ENCODE data around the gene USP31.

USP31 gene

DNA sequence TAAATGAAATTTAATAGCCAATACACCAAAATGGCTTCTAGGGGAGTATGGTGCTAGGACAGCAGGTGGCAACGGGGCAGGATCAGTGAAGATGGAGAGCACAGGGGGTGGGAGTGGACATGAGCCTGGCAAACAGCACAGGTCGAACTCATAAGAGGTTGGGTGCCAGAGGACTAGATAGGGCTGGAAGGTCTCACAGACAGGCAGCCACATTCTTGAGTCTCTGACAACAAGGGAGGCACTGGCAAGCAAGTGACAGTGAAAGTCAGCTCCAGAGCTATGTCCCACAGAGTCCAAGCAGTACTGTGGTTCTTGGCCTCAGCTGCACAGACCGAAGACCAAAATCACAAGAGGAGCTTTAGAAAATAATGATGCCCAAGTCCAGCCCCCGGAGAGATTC, 61.2 kb downstream of the USP31 start:
- no peak for DNase-seq

DNA sequence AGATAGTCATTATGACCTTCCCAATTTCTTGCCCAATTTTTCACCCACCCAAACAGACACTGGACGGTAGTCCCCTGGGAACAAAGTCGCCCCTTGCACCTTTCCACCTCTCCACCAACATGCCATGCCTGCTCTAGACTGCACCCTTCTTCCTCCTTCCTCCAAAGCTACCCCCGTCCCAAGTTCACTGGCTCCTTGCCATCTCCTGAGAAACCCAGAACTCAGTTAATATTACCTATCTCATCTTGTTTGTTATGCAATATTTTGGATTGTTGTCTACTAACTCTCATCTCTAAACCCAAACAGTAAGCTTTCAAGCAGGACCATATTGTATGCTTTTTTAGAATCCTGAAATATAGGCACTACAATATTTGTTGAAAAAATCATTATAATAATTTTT, 63.3 kb downstream of the USP31 start:
- no peak for DNase-seq

DNA sequence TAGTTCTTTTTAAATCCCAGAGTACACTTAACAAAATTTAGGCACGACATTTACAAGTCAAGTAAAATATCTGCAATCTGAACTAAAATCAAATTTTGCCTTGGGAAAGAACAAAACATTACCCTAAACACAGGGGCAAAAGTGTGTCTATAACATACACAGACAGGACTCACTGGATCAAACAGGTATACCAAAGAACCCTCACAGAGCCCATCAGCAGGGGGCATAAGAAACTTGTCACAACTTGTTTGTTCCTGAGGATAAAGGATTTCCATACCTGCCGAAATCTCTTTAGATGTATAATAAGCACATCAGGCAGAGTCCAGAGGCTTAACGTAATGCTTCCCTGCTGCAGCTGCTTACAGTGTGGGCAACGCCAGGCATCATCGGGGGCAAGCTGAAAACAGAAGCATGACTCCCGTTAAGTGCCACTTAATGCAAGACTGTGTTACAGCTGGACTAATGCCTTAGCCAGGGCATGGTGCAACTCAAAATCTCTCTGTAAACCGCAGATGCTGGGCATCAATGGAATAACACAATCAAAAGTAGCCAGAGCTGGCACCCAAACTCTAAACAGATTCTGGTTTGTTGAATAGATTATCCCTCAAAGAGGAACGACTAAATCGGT, 67.0 kb downstream of the USP31 start:
- DNase-seq = no peak

DNA sequence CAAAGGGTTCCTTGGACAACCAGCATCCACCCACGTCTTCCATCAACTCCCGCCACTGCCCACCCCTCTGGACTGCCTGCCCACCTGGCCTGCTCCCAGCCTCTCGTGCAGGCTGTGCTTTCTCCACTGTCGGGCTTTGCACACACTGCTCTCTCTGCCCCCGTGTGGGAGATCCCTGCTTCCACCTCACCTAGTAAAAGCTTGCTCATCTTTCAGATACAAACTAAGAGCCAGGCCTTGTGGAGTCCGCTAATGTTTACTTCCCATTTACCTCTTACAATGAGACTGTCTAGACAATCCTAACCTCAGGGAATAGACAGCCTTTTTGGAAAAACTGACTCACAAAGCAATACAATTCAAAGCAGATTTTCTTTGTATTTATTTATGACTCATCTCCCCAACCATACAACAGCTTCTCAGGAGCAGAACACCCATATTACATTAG, 67.6 kb downstream of the USP31 start:
- no peak for DNase-seq

DNA sequence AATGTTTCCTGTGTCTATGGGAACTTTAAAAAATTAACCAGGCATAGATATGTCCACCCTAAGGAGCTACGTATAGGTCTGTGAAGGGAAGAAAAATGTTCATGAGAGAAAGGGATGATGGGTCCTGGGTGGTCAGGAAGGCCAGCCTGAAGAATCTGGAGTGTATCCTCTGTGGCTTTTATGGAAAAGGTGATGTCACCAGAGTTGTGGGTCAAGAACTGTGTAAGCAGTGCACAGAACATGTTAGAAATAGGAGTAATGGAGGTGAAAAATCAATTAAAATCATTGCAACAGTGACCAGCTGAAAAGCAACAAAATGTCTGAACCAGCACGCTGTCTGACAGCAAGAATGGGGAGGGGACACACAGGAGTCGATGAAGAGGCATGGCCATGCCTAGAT, 68.5 kb downstream of the USP31 start:
- no peak for DNase-seq

DNA sequence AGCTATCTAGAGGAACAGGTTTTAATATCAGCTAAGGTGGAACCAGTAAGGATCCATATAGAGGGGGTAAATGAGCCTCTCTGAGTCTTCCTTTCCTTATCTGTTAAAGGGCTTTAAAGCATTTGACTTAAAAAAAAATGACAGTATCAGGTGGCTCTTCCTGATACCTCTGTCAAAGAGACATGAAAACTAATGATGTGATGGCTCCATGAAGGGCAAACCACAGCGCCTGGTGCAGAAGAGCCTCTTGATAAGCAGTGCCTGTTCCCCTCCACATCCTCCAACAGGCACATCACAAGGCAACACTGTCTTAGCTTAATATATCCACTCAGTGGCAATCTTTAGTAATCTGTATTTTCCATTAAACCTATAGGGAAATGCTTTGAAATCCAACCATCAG, 68.9 kb downstream of the USP31 start:
- no peak for DNase-seq

DNA sequence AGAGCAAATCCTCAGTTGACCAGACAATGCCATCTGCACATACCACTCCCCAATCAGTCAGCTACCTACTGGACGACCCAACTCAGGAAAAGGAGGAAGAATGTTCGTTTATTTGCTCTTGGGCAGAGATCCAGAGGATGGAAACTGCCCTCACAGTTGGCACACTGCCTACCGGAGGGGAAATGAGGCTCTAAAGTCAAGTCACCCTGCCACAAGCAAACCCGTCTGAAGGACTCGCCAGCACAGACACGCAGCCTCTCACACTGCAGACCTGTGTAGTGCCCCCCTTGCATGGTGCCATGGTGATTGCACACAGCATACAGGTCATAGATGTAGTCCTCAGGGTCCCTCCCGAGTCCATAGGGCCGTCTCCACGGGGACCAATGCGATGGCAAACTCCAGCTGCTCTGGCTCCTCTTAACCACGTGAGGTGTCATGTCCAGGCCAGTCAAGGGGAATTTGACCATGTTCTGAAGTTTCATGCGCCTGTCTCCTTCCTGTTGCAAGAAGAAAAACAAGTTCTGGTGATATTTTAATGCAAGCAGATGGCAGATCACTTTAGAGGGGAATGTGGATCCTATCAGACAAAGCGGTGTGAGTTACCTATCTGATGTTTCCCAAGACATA, 69.5 kb downstream of the USP31 start:
- no peak for DNase-seq

DNA sequence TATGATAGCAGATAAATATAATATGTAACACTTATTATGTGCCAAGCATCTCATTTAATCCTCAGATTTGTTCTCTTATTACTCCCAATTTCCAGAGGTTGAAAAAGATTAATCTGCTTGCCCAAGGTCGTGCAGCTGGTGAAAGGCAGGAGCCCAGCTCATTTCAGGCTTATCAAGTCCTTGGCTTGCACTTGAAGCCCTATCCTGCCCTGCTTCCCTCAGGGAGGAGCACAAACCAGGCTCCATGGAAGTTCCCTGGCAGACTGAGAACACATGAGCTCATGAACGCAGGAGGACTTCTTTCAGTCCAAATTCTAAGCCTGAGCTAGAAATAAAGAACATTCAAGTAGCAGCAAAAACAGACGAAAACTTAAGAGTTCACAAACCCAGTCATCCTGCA, 74.8 kb downstream of the USP31 start:
- DNase-seq = no peak

DNA sequence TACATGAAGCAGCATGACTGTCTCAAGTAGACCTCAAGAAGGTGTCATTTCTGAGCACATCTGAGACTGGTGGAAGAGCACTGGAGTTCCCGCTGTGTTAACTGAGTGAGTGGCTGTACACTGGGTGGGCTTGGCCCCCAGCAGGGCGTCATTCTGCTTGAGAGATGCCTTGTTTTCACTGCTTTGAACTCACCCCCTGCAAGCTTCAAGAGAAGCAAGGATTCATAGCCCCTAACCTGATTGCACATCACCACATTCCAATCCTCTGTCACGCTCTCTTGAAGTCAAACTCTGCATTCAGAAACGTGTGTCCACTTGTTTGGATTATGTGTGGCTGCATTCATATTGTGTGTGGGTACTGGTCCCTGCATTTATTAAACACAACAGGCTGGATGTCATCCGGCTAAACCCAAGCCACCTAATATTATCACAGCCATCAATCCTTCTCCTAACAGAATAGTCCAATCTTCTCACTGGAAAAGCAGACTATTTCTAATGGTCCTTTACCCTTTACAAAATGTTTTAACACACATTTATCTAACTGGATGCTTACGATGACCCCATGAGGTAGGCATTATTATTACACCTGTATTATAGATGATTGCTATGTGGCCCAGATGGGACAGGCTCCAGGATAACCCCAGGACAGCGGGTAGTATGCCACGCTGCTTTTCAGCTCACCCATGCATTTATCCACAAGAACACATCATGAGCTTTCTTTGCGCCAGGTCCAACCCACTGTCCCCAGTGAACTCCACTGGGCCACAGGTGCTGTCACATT, 76.3 kb downstream of the USP31 start:
- no peak for DNase-seq

DNA sequence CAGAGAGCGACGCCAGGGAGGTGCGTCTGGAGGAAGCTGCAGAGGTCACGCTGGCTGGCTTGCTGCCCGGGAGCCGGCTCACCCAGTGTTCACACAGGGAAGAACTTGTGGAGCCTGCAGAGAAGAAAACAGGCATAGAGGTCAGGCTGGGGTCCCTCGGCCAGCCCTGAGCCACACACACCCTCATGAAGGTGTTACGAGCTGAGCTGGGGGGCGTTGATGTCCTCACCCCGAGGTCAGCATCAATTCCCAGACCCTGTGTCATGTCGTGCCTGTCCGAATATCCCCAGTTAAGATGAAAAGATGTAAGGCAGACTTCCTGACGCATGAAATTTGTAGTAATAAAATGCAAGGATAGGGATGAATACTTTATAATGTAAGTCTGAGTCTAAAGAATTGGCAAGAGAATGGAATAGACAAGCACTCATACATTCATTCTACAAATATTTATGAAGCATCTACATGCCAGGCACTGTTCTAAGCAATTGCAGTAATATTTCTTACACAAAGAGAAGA, 77.1 kb downstream of the USP31 start:
- DNase-seq = no peak

DNA sequence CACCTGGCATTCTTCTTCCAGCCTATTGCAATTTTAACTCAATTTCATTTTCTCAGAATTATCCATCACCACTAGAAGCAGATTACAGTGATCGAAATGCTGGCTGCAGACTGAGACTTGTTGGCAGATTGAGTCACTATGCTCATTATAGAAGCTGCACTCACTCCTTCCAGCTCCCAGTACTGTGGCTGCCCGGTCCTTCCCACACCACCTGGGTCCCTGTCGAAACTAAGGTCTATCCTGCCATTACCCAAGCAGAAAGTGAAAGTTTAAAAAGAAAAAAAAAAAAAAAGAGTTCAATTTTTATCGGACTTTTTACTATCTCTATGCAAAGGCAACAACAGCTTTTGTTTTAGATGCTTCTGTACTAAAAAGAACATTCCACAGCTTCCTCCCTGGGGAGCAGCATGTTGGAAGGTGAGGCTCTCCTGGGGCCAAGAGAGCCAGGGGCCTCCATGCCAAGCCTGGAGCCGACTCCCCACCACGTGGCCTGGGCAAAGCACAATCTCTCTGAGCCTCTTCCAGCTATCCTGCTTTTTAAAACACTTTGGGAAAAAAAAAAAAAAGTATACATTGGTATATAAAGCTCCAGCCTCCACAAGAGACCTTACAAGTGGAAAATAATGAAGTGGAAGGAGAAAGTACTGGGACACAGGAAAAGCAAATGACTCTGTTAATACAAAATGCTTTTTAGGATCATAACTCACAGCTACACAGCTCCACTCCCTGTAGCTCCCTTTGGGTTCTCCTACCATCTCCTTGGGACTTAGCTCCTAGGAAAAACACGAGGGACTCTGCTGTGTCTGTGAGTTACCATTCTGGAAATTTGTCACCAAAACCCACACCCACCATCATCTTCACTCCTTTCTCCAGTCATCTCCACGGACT, 77.8 kb downstream of the USP31 start:
- DNase-seq = no peak

DNA sequence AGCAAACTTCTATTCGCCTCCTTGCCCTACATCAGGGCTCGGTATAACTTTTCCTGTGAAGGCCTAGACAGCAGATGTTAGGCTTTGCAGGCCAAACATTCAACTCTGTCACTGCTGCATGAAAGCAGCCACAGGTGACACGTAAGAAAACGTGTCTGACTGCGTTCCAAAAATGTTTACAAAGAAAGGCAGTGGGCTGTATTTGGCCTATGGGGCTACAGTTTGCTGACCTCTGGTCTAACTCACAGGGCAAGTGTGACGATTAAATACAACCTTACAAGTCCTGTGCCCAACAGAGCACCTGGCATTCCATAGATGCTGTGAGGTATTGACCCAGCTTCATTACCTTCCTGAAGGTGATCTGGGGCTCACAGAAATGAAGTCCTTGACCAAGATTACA, 79.4 kb downstream of the USP31 start:
- DNase-seq = no peak

DNA sequence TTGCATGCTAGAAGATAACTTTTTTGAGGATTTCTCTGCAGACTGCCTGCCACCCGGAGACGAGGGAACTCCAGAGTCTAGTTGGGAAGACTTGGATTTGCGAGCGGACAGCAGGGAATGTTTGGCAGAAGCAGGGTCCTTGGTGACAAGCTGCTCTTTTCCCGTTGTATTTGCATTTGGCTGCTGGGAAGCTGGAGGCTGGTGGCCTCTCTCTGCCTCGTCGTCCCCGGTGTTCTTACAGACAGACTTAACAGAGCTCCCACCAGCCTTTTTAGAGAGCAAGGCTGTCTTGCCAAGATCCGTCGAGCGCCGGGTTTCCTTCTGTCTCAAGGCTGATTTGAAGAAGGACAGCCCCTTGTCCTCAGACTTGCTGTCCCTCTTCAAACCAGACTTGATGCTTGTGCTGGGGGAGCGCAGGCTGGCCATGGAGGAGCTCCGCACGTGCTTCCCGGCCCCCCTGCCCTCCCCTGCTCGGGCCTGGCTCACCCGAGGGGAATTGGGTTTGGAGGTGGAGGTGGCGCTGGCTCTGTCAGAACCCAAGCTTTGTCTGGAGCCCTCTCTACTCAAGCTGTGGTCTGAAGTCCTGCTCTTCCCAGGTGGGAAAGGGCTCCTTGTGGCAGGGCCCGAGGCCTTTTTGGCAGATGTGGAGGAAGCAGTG, 81.0 kb downstream of the USP31 start:
- DNase-seq = no peak

DNA sequence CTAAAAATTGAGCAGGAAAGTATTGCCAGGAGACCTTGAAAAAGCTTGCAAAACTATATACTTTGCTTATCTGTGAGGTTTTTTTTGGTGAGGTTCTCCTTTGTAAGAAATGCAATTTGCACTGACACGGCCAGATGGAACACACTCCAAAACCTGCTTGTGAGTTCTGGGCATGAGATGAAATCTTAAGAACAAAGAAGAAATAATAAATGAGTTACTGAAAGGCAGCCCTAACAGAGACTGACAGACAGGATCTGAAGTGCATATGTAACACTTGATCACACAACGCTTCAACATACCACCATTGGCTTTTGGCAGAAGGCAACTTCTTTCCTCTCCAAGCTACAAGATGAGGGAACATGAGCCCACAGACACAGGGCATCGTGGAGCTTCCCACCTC, 82.6 kb downstream of the USP31 start:
- DNase-seq = no peak

DNA sequence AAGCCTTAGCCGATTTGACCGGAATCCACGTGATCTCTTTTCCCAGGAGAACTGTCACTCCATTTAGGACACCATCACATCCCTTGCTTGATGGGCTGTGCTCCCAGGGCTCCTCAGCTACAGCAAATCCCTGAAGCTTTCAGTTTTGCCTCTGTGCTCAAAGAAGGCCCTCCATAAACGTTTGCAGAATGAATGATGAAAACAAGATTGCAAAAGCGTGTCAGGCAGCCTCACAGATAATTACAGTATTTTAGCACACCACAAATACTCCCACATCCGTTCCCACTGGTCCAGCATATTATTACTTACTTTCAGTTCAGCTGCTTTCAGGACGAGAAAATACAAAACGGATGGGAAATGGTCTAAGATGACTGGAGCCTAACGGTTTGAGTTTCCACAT, 84.6 kb downstream of the USP31 start:
- no peak for DNase-seq

DNA sequence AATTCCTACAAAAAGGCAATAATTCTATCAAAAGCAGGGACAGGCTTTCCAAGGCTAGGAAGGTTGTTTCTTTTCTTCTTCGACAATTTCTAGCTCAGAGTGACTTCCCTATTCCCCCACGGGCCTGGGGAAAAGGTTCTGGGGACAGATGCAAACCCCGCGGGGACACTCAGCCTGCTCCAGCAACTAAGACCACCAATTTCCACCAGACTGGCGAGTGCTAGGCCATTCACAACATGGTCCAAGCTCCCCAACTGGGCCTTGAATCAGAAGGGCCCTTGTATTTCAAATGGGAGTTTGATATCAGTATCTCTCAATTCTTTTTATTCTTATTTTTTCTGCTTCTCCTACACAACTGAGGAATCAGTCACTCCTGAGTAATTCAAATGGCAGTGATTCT, 86.7 kb downstream of the USP31 start:
- DNase-seq = no peak

DNA sequence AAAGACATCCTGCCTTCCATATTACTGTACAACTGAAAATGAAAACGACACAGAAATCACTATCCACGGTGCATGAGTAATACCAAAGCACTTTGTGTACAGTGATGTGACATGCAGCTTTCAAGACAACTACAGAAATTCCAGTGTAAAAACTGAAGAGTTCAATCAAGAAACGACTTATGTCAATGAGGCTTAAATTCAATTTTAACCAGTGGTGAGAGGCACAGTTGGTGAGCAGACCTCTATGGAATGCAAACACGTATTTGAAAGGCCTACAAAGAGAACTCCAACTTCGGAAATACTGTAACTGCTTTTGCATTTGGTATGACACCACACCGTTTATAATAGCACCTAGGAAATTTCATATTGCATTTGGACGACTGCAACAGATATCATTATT, 87.6 kb downstream of the USP31 start:
- DNase-seq = no peak

DNA sequence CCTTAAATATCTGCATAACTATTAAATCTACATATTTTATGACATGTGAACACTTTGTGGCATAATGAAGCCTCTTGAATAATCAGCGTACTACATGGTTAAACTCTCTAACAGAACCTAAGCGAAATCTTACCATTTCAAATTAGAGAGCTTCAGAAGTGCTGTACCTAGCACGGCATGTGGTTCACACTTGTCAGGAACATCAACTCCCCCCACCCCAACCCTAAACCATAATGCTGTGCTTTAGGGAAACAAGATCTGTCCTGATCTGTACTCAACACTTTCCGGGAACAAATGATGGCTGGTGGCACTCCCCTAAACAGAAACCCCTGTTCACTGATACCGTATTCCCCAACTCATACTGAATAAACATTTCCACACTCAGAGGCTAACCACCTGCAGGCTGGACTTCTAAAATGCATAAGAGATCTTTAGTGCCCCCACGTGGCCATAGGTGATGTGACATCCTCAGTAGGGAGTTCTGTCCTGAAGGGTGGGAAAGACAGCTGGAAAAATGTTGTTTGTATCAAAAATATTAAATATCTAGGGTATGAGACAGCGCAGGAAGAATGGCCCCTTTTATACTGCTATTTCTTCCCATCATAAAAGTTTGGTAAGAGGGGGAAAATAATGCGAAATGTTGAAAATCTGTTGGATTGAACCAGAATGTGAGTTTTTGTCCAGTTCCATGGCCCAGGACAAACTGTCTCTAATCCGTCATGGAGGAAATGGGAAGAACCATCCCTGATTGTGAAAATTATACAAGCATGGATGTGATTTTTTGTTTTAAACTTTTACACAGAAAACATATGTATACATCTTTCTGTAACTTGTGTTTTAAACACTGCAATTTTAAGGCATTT, 88.6 kb downstream of the USP31 start:
- DNase-seq = peak; percentile 19

DNA sequence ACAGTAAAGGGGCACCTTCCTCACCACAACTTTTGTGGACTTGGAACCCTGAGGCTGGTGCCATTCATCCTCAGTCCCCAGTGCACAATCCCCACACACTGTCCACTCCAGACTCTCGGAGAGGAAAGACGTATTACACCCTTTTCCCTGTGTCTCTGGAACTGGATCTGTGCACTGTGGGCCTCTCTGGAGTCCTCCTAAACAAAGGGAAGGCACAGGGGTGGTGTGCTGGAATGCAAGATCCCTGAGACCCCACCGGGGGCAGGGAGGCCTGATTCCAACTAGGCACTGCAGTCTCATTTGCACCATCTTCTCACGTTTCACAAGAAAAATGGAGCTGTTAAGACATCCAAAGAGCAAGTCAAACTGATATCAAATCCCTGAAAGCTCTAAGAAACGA, 89.8 kb downstream of the USP31 start:
- no peak for DNase-seq

DNA sequence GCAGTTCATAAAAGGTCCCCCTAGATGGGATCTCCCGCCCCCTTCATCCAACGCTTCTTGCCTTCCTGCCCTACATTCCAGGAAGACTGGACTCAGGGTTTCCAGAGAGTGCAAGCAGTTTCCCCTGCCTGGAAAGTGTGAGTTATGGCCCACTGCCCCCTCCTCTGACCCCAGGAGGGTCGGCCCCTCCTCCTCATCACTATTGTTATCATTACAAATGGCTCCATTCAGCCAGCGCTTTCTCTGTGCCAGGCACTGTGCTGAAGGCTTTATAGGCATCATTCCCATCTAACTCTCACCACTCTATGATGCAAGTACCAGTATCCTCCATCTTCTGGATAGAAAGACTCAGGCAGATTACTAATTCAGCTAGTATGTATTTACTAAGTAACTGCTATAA, 90.7 kb downstream of the USP31 start:
- DNase-seq = no peak

DNA sequence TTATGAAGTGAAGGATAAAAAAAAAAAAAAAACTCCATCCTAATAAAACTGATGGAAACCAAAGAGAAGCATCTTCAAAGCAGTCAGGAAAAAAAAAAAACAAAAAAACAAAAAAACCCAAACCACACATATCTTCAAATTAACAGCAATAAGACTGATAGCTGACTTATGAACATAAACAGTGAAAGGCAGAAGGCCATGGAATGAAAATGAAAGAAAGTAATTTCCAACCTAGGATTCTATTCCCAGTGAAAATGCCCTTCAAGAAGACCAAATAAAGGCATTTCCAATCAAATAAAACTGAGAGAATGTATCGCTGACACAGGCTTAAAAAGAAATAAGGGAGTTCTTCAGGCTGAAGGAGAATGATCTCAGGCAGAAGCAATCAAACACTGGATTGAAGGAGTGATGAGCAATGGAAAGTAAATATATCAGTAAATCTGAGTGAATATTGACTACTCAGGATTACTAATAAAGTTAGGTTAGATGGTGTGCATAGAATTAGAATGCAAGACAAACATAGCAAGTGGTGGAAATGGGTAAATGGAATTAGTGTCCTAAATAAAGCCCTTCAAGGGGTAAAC, 92.1 kb downstream of the USP31 start:
- no peak for DNase-seq
